HepG2 (cell line): Measurements from ENCODE around the gene RECK.

Source experiments
- CTCF ChIP-seq: sonication (generic); formaldehyde crosslinking; IDR thresholded peaks from 2 replicates; pipeline ENCODE4 v1.5.0; 2020; ENCODE audit warnings: mild to moderate bottlenecking, missing genetic modification reagents, moderate library complexity
- FOXK2 ChIP-seq: fragments of 450-650 bp; IDR thresholded peaks from 2 replicates; pipeline ENCODE4 v1.6.1; 2016
- HDAC1 ChIP-seq: sonication (generic); formaldehyde crosslinking; IDR thresholded peaks from 2 replicates; pipeline ENCODE4 v1.5.1; 2020; ENCODE audit warnings: mild to moderate bottlenecking, missing genetic modification reagents
- KDM1A ChIP-seq: IDR thresholded peaks from 2 replicates; pipeline ENCODE4 v1.6.1; 2016; ENCODE audit warnings: missing compliant biosample characterization
- PLSCR1 ChIP-seq: sonication (generic); formaldehyde crosslinking; IDR thresholded peaks from 2 replicates; pipeline ENCODE4 v1.5.0; 2020; ENCODE audit warnings: missing genetic modification reagents, mild to moderate bottlenecking, borderline replicate concordance
- POLR2A ChIP-seq, 2 experiments: IDR thresholded peaks; 2 replicates each; pipeline ENCODE4 v1.6.1; 2011; ENCODE audit warnings: low read depth in 2 of 2, low read length in 2 of 2, mild to moderate bottlenecking in 1 of 2, moderate library complexity in 1 of 2; ENCODE audit not compliant: insufficient read depth in 1 of 2
- RXRA ChIP-seq: sonication (generic); formaldehyde crosslinking; IDR thresholded peaks from 2 replicates; pipeline ENCODE4 v1.5.1; 2020; ENCODE audit warnings: missing genetic modification reagents
- SP140L ChIP-seq: sonication (generic); formaldehyde crosslinking; IDR thresholded peaks from 2 replicates; pipeline ENCODE4 v1.4.0; 2020; ENCODE audit warnings: missing genetic modification reagents, borderline replicate concordance
- ZFAT ChIP-seq: sonication (generic); formaldehyde crosslinking; conservative IDR thresholded peaks from 2 replicates; pipeline ENCODE4 v1.8.1; 2023; ENCODE audit warnings: missing genetic modification reagents, inconsistent platforms
- ZNF530 ChIP-seq: sonication (generic); formaldehyde crosslinking; IDR thresholded peaks from 2 replicates; pipeline ENCODE4 v1.5.0; 2020; ENCODE audit warnings: low read depth, mild to moderate bottlenecking, missing genetic modification reagents
- TF ChIP-seq, protein P1 (sequence below): sonication (generic); formaldehyde crosslinking; IDR thresholded peaks from 2 replicates; pipeline ENCODE4 v1.5.0; 2020; ENCODE audit warnings: missing genetic modification reagents

DNA sequence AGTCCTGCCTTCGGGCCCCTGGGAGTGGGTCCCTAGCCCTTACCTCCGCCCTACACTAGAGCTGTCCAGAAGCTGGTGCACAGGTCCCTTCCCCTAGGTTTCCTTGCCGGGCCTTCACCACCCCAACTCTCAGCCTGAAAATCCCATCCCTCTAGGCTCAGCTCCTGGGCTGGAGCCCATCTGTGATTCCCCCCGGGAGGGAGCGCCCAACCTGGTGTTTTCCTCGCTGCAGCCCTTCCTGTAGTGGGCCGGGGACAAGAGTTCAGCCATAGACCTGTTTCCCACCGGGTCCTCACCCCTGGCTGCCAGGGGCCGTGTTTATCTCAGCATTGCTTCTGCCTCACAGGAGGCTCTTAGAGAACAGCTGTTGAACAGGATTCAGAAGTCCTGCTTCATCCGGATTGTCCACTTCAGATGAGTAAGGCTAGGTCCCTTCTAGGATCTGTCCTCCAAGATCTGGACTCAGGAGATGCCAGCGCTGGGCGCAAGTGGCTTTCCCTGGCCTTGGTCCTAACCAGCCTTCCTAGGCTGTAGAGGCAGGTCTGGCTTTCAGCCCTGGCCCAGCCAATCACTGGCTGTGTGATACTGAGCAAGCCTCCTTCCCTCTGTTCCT is 100.8 kb downstream of the RECK start:
- TF ChIP-seq ZNF530 (CRISPR knock-in tag) (no peak), SP140L (no peak), ZFAT (CRISPR knock-in tag) (no peak), FOXK2 (no peak), CTCF (no peak), KDM1A (CRISPR knock-in tag) (no peak), POLR2A (IDR thresholded peaks at IDR 0.05; ENCODE audit: insufficient read depth in 1 of 2, low read depth in 2 of 2, low read length in 2 of 2) (no peak), RXRA (CRISPR knock-in tag) (no peak), PLSCR1 (CRISPR knock-in tag) (no peak), HDAC1 (CRISPR knock-in tag) (no peak)
- TF ChIP-seq, protein P1, sequence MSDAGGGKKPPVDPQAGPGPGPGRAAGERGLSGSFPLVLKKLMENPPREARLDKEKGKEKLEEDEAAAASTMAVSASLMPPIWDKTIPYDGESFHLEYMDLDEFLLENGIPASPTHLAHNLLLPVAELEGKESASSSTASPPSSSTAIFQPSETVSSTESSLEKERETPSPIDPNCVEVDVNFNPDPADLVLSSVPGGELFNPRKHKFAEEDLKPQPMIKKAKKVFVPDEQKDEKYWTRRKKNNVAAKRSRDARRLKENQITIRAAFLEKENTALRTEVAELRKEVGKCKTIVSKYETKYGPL (CRISPR knock-in tag), result no peak
